GM20000 (cell line): Measurements from ENCODE around the gene C8A.

Source experiments
- DNase-seq: peaks from one replicate; pipeline ENCODE4 v3.0.0; 2012; ENCODE audit warnings: low spot score
- CTCF ChIP-seq: IDR thresholded peaks from 2 replicates; pipeline ENCODE4 v1.5.1; 2012; ENCODE audit warnings: mild to moderate bottlenecking, control low read depth; ENCODE audit errors: extremely low read depth, missing control alignments

Gene C8A

GRCh38 chr1:56922070-56922469, 67.5 kb downstream of the C8A start:
- TF ChIP-seq CTCF: no peak
- DNase-seq: no peak

GRCh38 chr1:56922507-56922906, 67.9 kb downstream of the C8A start:
- no peak for TF ChIP-seq CTCF
- DNase-seq: no peak

GRCh38 chr1:56923201-56923600, 68.6 kb downstream of the C8A start:
- DNase-seq: no peak
- no peak for TF ChIP-seq CTCF

- TF ChIP-seq CTCF: no peak
- no peak for DNase-seq
Measured at GRCh38 chr1:56924116-56924515, 69.5 kb downstream of the C8A start.

- DNase-seq: no peak
Measured at GRCh38 chr1:56925193-56925592, 70.6 kb downstream of the C8A start.

GRCh38 chr1:56927171-56927570, 72.6 kb downstream of the C8A start:
- no peak for TF ChIP-seq CTCF
- no peak for DNase-seq

More at GRCh38 chr1:56925193-56925592, 70.6 kb downstream of the C8A start:
- no peak for TF ChIP-seq CTCF

GRCh38 chr1:56927986-56928385, 73.4 kb downstream of the C8A start:
- TF ChIP-seq CTCF: no peak
- no peak for DNase-seq
